ENCODE measurements around the gene IDH3B. TPM values are rescaled to one million over a fixed set of nuclear protein-coding genes. Genes with fewer than 3 reads are reported as not detected.
A peak's percentile ranks its signal among the peaks of the same experiment; 100 is the strongest.

The IDH3B gene
- total and polyA plus RNA-seq, 2 of the 13 experiments (the other 11 are each of a cell fraction or from before 2014, with no cell fraction given), result 215 to 254 TPM

DNA sequence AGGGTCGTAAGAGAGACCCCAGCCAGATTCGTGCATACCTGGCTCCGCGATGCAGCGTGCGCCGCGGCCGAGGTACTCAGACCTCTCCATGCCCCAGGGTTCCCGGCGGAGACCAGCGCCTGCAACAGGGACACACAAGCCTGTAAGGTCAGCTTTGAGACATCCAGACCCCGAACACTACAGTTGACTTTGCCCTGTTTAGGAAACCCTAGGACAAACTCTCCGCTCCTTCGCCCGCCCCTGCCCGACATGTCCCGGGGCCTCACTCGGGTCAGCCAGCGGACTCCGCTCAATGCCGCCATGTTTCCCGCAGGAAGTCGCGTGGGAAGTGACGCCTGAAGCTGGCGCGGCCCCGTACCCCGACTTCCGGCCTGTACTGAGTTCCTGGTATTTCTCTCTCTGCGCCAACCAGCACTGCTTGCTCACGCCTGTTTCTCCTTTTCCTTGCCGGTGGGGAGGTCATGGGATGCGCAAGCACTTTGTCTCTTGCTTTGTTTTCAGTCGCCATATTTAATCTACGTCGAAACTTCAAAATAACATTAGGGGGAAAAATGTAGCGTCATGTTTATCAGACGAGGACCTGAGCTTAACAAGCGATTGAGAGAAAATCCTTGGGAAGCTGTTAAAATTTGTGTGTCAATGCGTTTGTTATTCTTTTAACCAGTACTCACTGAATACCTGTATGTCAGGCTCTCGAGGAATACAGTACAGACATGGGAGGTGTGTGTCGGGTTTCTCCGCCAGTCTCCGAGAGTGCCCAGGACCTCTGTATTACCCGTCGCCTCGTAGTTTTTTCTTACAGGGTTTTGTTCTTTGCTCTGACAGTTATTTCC lies at the start of gene IDH3B (continued):
- no peak for TF ChIP-seq ZBTB1 (CRISPR knock-in tag; IDR thresholded peaks at IDR 0.05; ENCODE audit: borderline replicate concordance)
- peak; percentile 48 for TF ChIP-seq TAF15 (IDR thresholded peaks at IDR 0.05; ENCODE audit: low read depth, low read length, poor library complexity, severe bottlenecking)
- no peak for TF ChIP-seq TBP (CRISPR knock-in tag; IDR thresholded peaks at IDR 0.05)
- no peak for TF ChIP-seq SYNCRIP (IDR thresholded peaks at IDR 0.05; ENCODE audit: insufficient read depth, low read depth, low read length)
- peak; percentile 81; the same call in 1 of the 2 replicates for TF ChIP-seq SP140L (CRISPR knock-in tag; IDR thresholded peaks at IDR 0.05; ENCODE audit: borderline replicate concordance)
- peak; percentile 75 for TF ChIP-seq MEIS1 (CRISPR knock-in tag; IDR thresholded peaks at IDR 0.05; ENCODE audit: borderline replicate concordance)
- TF ChIP-seq, protein P1, sequence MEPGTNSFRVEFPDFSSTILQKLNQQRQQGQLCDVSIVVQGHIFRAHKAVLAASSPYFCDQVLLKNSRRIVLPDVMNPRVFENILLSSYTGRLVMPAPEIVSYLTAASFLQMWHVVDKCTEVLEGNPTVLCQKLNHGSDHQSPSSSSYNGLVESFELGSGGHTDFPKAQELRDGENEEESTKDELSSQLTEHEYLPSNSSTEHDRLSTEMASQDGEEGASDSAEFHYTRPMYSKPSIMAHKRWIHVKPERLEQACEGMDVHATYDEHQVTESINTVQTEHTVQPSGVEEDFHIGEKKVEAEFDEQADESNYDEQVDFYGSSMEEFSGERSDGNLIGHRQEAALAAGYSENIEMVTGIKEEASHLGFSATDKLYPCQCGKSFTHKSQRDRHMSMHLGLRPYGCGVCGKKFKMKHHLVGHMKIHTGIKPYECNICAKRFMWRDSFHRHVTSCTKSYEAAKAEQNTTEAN (CRISPR knock-in tag; conservative IDR thresholded peaks at IDR 0.05), result peak; percentile 67
- peak; percentile 87; the same call in 1 of the 2 replicates for TF ChIP-seq ZSCAN31 (CRISPR knock-in tag; IDR thresholded peaks at IDR 0.05; ENCODE audit: low read depth)
- no peak for TF ChIP-seq JUNB (CRISPR knock-in tag; IDR thresholded peaks at IDR 0.05; ENCODE audit: borderline replicate concordance)
- peak; percentile 63; the same call in 1 of the 2 replicates for TF ChIP-seq SIX4 (CRISPR knock-in tag; IDR thresholded peaks at IDR 0.05)
- no peak for TF ChIP-seq ZNF552 (CRISPR knock-in tag; IDR thresholded peaks at IDR 0.05; ENCODE audit: borderline replicate concordance)
- TF ChIP-seq ELF1 (CRISPR knock-in tag; IDR thresholded peaks at IDR 0.05), result peak; percentile 98
- no peak for TF ChIP-seq SETDB1 (CRISPR knock-in tag; IDR thresholded peaks at IDR 0.05; ENCODE audit: borderline replicate concordance)
- peak; percentile 95 for TF ChIP-seq ZFY (CRISPR knock-in tag; IDR thresholded peaks at IDR 0.05)
- TF ChIP-seq AKAP8 (CRISPR knock-in tag; IDR thresholded peaks at IDR 0.05), result peak; percentile 97
- TF ChIP-seq MXD4 (CRISPR knock-in tag; IDR thresholded peaks at IDR 0.05), result peak; percentile 93
- TF ChIP-seq, protein P2, sequence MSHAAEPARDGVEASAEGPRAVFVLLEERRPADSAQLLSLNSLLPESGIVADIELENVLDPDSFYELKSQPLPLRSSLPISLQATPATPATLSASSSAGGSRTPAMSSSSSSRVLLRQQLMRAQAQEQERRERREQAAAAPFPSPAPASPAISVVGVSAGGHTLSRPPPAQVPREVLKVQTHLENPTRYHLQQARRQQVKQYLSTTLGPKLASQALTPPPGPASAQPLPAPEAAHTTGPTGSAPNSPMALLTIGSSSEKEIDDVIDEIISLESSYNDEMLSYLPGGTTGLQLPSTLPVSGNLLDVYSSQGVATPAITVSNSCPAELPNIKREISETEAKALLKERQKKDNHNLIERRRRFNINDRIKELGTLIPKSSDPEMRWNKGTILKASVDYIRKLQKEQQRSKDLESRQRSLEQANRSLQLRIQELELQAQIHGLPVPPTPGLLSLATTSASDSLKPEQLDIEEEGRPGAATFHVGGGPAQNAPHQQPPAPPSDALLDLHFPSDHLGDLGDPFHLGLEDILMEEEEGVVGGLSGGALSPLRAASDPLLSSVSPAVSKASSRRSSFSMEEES (CRISPR knock-in tag; IDR thresholded peaks at IDR 0.05), result peak; percentile 84
- TF ChIP-seq, protein P3, sequence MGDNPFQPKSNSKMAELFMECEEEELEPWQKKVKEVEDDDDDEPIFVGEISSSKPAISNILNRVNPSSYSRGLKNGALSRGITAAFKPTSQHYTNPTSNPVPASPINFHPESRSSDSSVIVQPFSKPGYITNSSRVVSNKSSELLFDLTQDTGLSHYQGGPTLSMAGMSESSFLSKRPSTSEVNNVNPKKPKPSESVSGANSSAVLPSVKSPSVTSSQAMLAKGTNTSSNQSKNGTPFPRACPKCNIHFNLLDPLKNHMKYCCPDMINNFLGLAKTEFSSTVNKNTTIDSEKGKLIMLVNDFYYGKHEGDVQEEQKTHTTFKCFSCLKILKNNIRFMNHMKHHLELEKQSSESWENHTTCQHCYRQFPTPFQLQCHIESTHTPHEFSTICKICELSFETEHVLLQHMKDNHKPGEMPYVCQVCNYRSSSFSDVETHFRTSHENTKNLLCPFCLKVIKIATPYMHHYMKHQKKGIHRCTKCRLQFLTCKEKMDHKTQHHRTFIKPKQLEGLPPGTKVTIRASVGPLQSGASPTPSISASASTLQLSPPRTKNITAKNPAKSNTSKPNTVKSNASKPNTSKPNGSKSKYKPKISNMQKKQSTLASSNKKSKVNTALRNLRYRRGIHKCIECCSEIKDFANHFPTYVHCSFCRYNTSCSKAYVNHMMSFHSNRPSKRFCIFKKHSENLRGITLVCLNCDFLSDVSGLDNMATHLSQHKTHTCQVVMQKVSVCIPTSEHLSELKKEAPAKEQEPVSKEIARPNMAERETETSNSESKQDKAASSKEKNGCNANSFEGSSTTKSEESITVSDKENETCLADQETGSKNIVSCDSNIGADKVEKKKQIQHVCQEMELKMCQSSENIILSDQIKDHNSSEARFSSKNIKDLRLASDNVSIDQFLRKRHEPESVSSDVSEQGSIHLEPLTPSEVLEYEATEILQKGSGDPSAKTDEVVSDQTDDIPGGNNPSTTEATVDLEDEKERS (CRISPR knock-in tag; IDR thresholded peaks at IDR 0.05), result peak; percentile 89
- peak; percentile 90; the same call in 1 of the 2 replicates for TF ChIP-seq NRL (CRISPR knock-in tag; IDR thresholded peaks at IDR 0.05; ENCODE audit: borderline replicate concordance)
- TF ChIP-seq PITX1 (CRISPR knock-in tag; IDR thresholded peaks at IDR 0.05), result peak; percentile 75
- TF ChIP-seq, protein P4, sequence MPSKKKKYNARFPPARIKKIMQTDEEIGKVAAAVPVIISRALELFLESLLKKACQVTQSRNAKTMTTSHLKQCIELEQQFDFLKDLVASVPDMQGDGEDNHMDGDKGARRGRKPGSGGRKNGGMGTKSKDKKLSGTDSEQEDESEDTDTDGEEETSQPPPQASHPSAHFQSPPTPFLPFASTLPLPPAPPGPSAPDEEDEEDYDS (CRISPR knock-in tag; IDR thresholded peaks at IDR 0.05), result peak; percentile 90
- TF ChIP-seq ZMAT3 (CRISPR knock-in tag; conservative IDR thresholded peaks at IDR 0.05), result peak; percentile 95
- peak; percentile 100 for TF ChIP-seq KAT8 (CRISPR knock-in tag; IDR thresholded peaks at IDR 0.05)
- no peak for TF ChIP-seq ZNF629 (CRISPR knock-in tag; conservative IDR thresholded peaks at IDR 0.05)

Measured in HepG2 (cell line).